Erythroblast (primary cell): ENCODE measurements around the gene CUL7.

Experiments
- DNase-seq, 2 experiments: peaks; one replicate each; lab custom pipeline; 2025; lab: John Stamatoyannopoulos, UW
- GATA1 ChIP-seq: IDR thresholded peaks from 2 replicates; pipeline ENCODE4 v1.6.1; 2011; ENCODE audit warnings: low read depth, mild to moderate bottlenecking, control low read depth, low read length, moderate library complexity
- POLR2A ChIP-seq: IDR thresholded peaks from 2 replicates; pipeline ENCODE4 v1.6.1; 2011; ENCODE audit warnings: mild to moderate bottlenecking, low read length

The CUL7 gene

GRCh38 chr6:43053545-43054205 is at the start of gene CUL7:
Gene CUL7, minus strand, starts transcription at chr6:43053851. Its CDS starts 1,063 bp downstream, at chr6:43052788.
- TF ChIP-seq GATA1 (no peak), POLR2A (peak; percentile 88)

DNA sequence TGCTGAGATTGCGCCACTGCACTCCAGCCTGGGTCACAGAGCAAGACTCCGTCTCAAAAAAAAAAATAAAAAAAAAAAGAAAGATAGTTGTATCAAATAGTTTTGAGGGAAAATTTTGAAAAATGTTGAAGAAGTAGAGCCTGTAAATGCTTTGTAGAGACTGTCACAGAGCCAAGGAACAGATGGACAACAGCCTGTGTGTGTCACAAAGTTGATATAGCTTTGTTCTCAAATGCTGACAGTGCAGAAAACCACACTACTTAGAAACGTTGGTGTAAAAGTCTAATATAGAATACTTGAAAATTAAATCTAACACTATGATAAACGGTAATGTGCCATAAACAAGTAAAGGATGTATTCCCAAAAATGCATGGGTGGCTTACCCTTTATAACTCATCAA is 47.8 kb upstream of the CUL7 start:
- DNase-seq: no peak
- TF ChIP-seq GATA1: no peak
- no peak for TF ChIP-seq POLR2A

More at GRCh38 chr6:43053545-43054205, at the start of gene CUL7:
- peak; percentile 93 to 96 for DNase-seq

- no peak for DNase-seq
- TF ChIP-seq POLR2A (no peak), GATA1 (no peak)
These were observed 43.9 kb upstream of the CUL7 start for GRCh38 chr6:43097502-43097901.

- DNase-seq: no peak
- TF ChIP-seq POLR2A: no peak
- TF ChIP-seq GATA1: no peak
These were observed 43.4 kb upstream of the CUL7 start for GRCh38 chr6:43097098-43097489.

DNA sequence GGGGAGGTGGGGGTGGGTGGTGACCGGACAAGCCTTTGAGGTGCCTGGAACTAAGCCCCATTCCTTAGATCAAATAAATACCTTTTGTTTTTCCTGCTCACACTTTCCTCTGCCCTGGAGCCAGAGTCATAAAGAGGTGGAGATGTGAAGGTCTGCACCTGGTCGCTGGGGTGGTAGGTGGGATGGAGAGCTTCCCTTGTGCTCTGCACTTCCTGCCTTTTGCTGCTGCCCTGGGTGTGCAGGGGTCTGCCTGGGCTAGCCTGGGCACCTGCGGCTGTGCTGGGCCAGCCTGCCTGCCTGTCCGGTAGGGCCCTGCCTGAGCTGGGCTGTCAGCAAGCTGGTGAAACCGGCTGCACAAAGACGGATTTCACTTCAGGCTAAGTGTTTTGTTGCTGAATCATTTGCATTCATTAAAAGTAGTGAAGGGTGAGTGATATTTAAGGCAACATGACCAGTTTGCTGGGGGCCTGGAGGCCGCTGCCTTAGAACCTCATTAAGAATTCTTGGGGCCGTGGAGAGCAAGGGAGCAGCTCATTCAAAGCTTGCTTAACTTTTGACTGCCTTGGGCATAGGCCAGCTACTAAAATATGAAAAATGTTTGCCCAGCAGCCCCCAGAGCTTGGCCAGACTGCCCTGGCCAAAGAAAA is 42.9 kb upstream of the CUL7 start:
- DNase-seq: no peak

DNA sequence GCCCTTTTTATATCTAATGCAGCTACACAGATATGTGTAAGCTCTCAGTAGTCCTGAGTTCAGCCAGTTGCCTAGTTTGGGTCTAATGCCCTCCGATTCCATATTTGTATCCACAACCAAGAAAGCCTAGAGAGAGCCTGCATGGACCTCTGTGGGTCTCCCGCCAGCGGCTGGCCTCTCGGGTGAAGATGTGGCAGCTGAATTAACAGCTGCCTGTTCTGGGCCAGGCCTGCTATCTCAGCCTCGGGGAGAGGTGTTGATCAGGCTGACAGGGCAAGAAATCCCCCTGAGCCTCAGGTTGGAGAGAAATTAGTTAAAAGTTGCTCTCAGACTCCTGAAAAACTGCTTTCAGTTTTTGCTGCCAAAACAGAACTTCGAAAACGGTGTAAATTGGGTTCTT is 42.3 kb upstream of the CUL7 start:
- no peak for DNase-seq
- no peak for TF ChIP-seq GATA1
- no peak for TF ChIP-seq POLR2A

More for the DNA sequence above, 42.9 kb upstream of the CUL7 start:
- TF ChIP-seq POLR2A (no peak), GATA1 (no peak)

GRCh38 chr6:43093436-43094289 is 40.0 kb upstream of the CUL7 start:
- TF ChIP-seq POLR2A (no peak), GATA1 (no peak)
- no peak for DNase-seq

GRCh38 chr6:43092635-43093034 is 39.0 kb upstream of the CUL7 start:
- no peak for TF ChIP-seq GATA1
- no peak for DNase-seq

DNA sequence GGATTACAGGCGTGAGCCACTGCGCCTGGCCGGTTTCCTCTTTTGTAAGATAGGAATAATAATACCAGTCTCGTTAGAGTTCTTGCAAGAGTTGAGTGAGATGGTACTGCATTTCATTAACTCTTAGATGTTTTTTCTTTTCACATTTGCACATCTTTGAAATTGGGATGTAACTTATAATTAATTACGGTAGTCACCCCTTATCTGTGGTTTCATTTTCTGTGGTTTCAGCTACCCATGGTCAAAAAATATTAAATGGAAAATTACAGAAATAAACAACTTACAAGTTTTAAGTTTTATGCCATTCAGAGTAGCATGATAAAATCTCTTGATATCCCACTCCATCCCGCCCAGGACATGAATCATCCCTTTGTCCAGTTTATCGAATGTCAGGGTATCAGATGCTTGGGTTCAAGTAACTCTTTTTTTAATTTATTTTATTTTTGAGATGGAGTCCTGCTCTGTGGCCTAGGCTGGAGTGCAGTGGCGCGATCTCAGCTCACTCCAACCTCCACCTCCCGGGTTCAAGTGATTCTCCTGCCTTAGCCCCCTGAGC is 37.9 kb upstream of the CUL7 start:
- TF ChIP-seq GATA1: no peak
- no peak for TF ChIP-seq POLR2A
- DNase-seq: no peak

DNA sequence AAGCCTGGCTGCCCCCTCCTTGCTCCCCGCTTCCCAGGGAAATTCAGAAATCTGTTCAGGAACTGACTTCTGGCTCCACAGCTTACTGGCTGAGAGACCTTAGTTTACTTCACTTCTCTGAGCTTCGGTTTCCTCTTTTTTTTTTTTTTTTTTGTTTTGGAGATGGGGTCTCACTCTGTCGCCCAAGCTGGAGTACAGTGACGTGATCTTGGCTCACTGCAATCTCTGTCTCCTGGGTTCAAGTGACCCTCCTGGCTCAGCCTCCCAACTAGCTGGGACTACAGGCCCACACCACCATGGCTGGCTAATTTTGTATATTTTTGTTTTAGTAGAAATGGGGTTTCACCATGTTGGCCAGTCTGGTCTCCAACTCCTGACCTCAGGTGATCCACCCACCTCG is 37.4 kb upstream of the CUL7 start:
- no peak for DNase-seq
- TF ChIP-seq POLR2A (no peak), GATA1 (no peak)

DNA sequence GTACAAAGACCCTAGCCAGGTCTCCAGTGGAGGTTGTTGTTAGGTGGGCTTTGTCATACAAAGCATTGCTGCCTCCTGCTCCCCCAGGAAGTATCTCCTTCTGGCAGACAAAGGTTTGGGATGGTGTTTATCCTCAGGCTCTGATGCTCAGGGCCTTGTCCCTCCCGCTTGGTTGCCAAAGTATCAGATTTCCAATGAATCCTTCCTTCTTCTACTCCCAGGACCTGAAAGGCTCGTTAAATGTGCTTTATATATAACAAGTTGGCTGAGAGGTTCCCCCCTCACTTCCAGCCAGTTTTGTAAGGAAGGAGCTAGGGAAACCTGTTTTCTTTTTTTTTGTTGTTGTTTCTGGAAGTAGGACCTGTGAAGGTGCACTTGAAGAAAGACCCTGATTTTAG is 36.9 kb upstream of the CUL7 start:
- no peak for DNase-seq
- TF ChIP-seq POLR2A (no peak), GATA1 (no peak)

DNA sequence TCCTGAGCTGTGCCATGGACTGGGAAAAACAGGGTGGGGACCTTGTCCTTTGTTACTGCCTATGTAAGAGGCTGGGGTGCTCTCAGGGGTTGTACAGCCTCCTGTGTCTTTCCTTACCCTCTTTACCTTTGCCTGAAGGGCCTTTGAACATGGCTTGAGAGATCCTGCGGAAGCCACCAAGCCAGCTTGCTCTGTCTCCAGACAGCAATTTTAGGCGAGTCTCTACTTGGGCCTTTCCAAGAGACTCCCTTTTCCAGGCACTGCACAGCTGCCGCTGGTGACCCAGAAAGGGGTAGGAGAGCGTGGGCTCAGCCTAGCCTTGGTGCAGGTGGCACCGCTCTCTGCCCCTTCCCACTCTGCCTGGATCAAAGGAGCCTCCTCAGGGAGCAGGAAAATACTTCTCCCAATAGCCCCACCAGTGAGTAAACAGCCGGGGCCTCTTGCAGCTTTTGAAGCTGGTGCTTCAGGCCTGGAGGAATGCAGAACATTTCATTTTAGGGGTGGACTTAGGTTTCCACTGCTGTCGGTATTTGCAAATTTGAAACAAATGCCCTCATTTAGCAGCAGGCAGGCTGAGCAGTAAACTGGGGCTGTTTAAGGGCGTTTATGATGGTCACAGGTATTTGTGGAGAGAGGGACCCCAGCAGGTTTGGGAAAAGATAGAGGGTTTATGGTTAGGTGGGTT is 36.4 kb upstream of the CUL7 start:
- no peak for TF ChIP-seq GATA1
- DNase-seq: no peak

DNA sequence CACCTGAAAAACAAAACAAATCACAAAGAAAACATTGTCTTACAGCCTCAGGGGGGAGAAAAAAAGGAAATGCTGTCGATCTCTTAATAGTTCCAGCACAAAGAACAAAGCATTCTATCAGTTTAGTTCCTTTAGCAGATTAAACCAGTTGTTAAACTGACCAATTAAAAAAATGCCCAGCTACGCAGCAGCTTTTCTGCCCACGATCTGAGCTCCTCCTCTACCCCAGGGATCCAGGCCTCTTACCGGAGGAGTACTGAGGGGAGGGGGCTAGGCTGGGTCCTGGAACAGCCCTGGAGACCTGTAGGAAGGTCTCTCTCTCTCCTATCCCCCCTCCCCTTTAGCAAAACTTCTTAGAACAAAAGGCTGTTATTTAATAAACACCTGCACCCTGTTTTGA is 35.8 kb upstream of the CUL7 start:
- DNase-seq: no peak
- TF ChIP-seq POLR2A (no peak), GATA1 (no peak)

DNA sequence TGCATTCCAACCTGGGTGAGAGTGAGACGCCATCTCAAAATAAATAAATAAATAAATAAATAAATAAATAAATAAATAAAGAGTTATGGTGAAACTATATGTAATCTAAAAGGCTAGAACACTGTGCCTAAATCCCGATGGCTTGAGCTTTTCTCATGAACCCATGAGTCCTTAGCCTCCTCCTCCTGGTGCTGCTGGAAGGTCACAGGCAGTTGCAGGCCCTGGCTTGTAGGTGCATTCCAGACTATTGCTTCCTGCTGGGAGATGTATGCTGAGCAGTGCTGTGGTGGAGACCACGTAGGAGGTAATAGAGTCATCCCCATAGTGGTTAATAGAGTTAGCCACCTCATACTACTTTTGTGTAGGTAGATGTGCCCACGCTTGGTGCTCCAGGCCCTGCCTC is 35.0 kb upstream of the CUL7 start:
- TF ChIP-seq GATA1 (no peak), POLR2A (no peak)
- no peak for DNase-seq
